Tibial nerve (tissue), 4 donors: Measurements from ENCODE around the gene LRRC10B. TPM values are rescaled to one million over a fixed set of nuclear protein-coding genes. Genes with fewer than 3 reads are reported as not detected.

ENCODE experiments used
- DNase-seq, 2 donors: peaks; one replicate each; pipeline ENCODE4 v3.0.0-alpha.2; 2019; ENCODE audit warnings: low spot score in 2 of 2
- H3K27ac ChIP-seq, 4 donors: fragments of 200-600 bp; sonication (generic) in 3 of 4; one replicate each; pipeline ENCODE4 v1.5.1; 2017 to 2019; ENCODE audit warnings: mild to moderate bottlenecking in 1 of 4
- H3K27me3 ChIP-seq, 2 donors: fragments of 200-600 bp; sonication (generic) in 1 of 2; one replicate each; pipeline versions ENCODE4 v1.5.1 to v1.6.0; 2017 to 2019
- H3K36me3 ChIP-seq, 3 donors: fragments of 200-600 bp; sonication (generic); one replicate each; pipeline ENCODE4 v1.5.1; 2018 to 2019
- H3K4me1 ChIP-seq, 4 donors: fragments of 200-600 bp; sonication (generic) in 3 of 4; one replicate each; pipeline ENCODE4 v1.5.1; 2017 to 2019
- H3K4me3 ChIP-seq, 4 donors: fragments of 200-600 bp; sonication (generic) in 3 of 4; one replicate each; pipeline ENCODE4 v1.5.1; 2017 to 2019; ENCODE audit warnings: mild to moderate bottlenecking in 1 of 4, moderate library complexity in 1 of 4
- H3K9me3 ChIP-seq, 4 donors: fragments of 200-600 bp; sonication (generic) in 3 of 4; one replicate each; pipeline ENCODE4 v1.5.1; 2017 to 2019
- CTCF ChIP-seq, 5 experiments: fragments of 200-600 bp in 3 of 5; fragments of 450-650 bp in 2 of 5; sonication (generic) in 3 of 5; IDR thresholded peaks; one replicate each; pipeline ENCODE4 v1.5.1; 2016 to 2019; ENCODE audit warnings: antibody characterized with exemption in 5 of 5, mild to moderate bottlenecking in 3 of 5, moderate library complexity in 2 of 5
- EP300 ChIP-seq, 2 donors: sonication (generic); formaldehyde crosslinking; IDR thresholded peaks; one replicate each; pipeline ENCODE4 v1.6.1; 2017; ENCODE audit warnings: antibody characterized with exemption in 2 of 2, mild to moderate bottlenecking in 1 of 2
- POLR2A ChIP-seq, 2 donors: fragments of 450-650 bp; IDR thresholded peaks; one replicate each; pipeline ENCODE4 v1.6.1; 2017; ENCODE audit warnings: antibody characterized with exemption in 2 of 2, mild to moderate bottlenecking in 2 of 2, moderate library complexity in 2 of 2
- WGBS, 2 donors: methylation state at CpG; one replicate each; pipeline ENCODE4 v1.1.5; 2018; 5-methylcytosine and 5-hydroxymethylcytosine counted together
- total RNA-seq, 4 donors: library from RNA; depleted of rRNA; stranded (reverse); fragments of >200 nt; gene quantifications; one replicate each; pipeline ENCODE4 v1.1.0, GENCODE V29; 2016

Gene LRRC10B
- total RNA-seq, 4 donors from 2014 or later: 0.21 to 3.6 (median 1.0) TPM

GRCh38 chr11:61491736-61492395 lies 16.7 kb upstream of the LRRC10B start:
- Histone ChIP-seq H3K4me1 (peaks cover 0 to 30% (median 20%) of the 10 kb centered on the region in 4 donors), H3K9me3 (no peaks in the 10 kb centered on the region), H3K27ac (no peak overlapping the region), H3K4me3 (no peak overlapping the region), H3K36me3 (peaks cover 0 to 9% (median 0%) of the 10 kb centered on the region in 3 donors), H3K27me3 (no peaks in the 10 kb centered on the region)
- WGBS, 2 donors: 86 to 89% methylated on average over 12 of the region's 12 CpGs
- no peak for DNase-seq
- TF ChIP-seq POLR2A (IDR thresholded peaks at IDR 0.05) (no peak), EP300 (IDR thresholded peaks at IDR 0.05) (no peak), CTCF (IDR thresholded peaks at IDR 0.05) (no peak)

DNA sequence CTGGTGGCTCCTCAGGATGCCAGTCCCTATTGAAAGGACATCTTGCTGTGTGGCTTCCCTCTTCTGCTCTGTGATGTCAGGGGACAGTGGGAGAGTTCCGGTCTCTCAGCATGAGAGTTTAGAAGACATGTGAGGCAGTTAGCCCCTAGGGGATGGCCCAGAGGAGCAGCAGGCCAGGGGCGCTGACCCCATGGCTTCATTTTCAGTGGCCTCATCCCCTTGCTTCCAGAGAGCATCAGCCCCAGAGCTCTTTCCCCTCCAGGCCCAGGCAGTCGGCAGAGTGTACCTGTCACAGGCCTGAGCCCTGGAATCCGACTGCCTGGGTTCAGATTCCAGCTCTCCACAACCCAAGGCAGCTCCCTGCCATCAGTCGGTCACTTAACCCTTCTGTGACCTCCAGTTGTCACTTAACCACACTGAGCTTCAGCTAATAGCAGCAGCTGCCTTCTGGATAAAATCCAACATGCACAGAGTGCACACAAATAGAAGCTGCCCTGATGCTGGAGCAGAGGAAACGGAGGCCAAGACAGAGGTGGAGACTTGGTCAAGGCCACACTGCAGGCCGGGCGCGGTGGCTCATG lies 14.1 kb upstream of the LRRC10B start:
- no peaks in the 10 kb centered on the region for H3K27me3 ChIP-seq
- WGBS, 2 donors: 56 to 65% methylated on average over 8 to 9 of the region's 9 CpGs
- no peak overlapping the region for H3K27ac ChIP-seq
- peaks cover 0 to 18% (median 10%) of the 10 kb centered on the region in 4 donors for H3K4me1 ChIP-seq
- H3K4me3 ChIP-seq: no peak overlapping the region
- H3K9me3 ChIP-seq: no peaks in the 10 kb centered on the region
- no peak for TF ChIP-seq EP300 (IDR thresholded peaks at IDR 0.05)
- TF ChIP-seq CTCF (IDR thresholded peaks at IDR 0.05): no peak
- no peak for TF ChIP-seq POLR2A (IDR thresholded peaks at IDR 0.05)
- no peak for DNase-seq
- no peaks in the 10 kb centered on the region for H3K36me3 ChIP-seq

GRCh38 chr11:61495801-61496601 lies 12.5 kb upstream of the LRRC10B start:
- H3K36me3 ChIP-seq: no peaks in the 10 kb centered on the region
- DNase-seq: no peak
- H3K4me1 ChIP-seq: peaks cover 0 to 3% (median 0%) of the 10 kb centered on the region in 4 donors
- no peaks in the 10 kb centered on the region for H3K27me3 ChIP-seq
- H3K9me3 ChIP-seq: no peaks in the 10 kb centered on the region
- no peak overlapping the region for H3K27ac ChIP-seq
- no peak for TF ChIP-seq POLR2A (IDR thresholded peaks at IDR 0.05)
- TF ChIP-seq EP300 (IDR thresholded peaks at IDR 0.05): no peak
- no peak for TF ChIP-seq CTCF (IDR thresholded peaks at IDR 0.05)
- H3K4me3 ChIP-seq: no peak overlapping the region
- 79 to 80% methylated on average over 21 to 24 of the region's 26 CpGs for WGBS, 2 donors

GRCh38 chr11:61496602-61497400 lies 11.7 kb upstream of the LRRC10B start:
- TF ChIP-seq EP300 (IDR thresholded peaks at IDR 0.05) (no peak), CTCF (IDR thresholded peaks at IDR 0.05) (no peak), POLR2A (IDR thresholded peaks at IDR 0.05) (no peak)
- no peak for DNase-seq
- H3K4me1 ChIP-seq: no peaks in the 10 kb centered on the region
- 89 to 93% methylated on average over 12 to 14 of the region's 15 CpGs for WGBS, 2 donors
- no peaks in the 10 kb centered on the region for H3K36me3 ChIP-seq
- no peak overlapping the region for H3K4me3 ChIP-seq
- H3K27ac ChIP-seq: no peak overlapping the region
- no peaks in the 10 kb centered on the region for H3K9me3 ChIP-seq
- no peaks in the 10 kb centered on the region for H3K27me3 ChIP-seq
